Spleen (tissue), 7 donors: Measurements from ENCODE around the gene TAS2R46.

Experiments
- POLR2A ChIP-seq, 3 donors: fragments of 450-650 bp; IDR thresholded peaks; one replicate each; pipeline ENCODE4 v1.5.1; 2017; ENCODE audit warnings: antibody characterized with exemption in 3 of 3, mild to moderate bottlenecking in 1 of 3
- POLR2AphosphoS5 ChIP-seq, 3 donors: sonication (generic); formaldehyde crosslinking; IDR thresholded peaks; one replicate each; pipeline ENCODE4 v1.5.1; 2017; ENCODE audit warnings: antibody characterized with exemption in 3 of 3
- TF ChIP-seq, protein P1 (sequence below), 11 experiments: fragments of 200-600 bp in 7 of 11; fragments of 450-650 bp in 4 of 11; sonication (generic) in 4 of 11; IDR thresholded peaks in 8 of 11; conservative IDR thresholded peaks in 3 of 11; 1 replicate in 7 of 11; 2 replicates in 4 of 11; pipeline versions ENCODE4 v1.4.0 to v1.8.0; 2016 to 2021; ENCODE audit warnings: antibody characterized with exemption in 11 of 11, inconsistent platforms in 4 of 11, mild to moderate bottlenecking in 1 of 11
- donor health status: DM: no; HTN: no; CAD: no; lungs with moderate emphysema.
- donor health status: DM: no; HTN: no; CAD: no.
- donor health status: DM: no; HTN: no; CAD: no.

DNA sequence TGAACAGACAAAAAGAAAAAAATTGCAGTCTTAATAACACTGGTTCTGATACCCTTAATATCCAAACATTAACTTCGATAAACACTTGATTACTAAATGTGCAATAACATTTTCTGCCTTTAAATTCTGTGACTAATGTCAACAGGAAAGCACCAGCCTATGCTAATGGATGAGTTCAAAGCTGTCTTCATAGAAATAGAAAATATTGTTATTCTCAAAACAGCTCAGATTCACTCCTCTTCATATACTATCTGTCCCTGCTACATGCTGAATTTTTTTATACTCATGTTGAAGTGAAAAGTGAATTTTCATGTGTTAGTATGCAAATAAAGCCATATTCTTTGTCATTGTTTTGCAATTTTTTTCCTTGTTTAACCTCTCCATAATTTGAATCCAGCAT lies 16.2 kb upstream of the TAS2R46 start:
- TF ChIP-seq, protein P1, sequence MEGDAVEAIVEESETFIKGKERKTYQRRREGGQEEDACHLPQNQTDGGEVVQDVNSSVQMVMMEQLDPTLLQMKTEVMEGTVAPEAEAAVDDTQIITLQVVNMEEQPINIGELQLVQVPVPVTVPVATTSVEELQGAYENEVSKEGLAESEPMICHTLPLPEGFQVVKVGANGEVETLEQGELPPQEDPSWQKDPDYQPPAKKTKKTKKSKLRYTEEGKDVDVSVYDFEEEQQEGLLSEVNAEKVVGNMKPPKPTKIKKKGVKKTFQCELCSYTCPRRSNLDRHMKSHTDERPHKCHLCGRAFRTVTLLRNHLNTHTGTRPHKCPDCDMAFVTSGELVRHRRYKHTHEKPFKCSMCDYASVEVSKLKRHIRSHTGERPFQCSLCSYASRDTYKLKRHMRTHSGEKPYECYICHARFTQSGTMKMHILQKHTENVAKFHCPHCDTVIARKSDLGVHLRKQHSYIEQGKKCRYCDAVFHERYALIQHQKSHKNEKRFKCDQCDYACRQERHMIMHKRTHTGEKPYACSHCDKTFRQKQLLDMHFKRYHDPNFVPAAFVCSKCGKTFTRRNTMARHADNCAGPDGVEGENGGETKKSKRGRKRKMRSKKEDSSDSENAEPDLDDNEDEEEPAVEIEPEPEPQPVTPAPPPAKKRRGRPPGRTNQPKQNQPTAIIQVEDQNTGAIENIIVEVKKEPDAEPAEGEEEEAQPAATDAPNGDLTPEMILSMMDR (IDR thresholded peaks at IDR 0.05 in 8 of 11, conservative IDR thresholded peaks at IDR 0.05 in 3 of 11) = no peak
- TF ChIP-seq POLR2A (IDR thresholded peaks at IDR 0.05) (no peak), POLR2AphosphoS5 (IDR thresholded peaks at IDR 0.05) (no peak)
